Stimulated activated CD8-positive, alpha-beta memory T cell treated with anti-CD3 and anti-CD28 coated beads, Interleukin-7, amount 100 ng/mL, for 1 hour (primary cell): Measurements from ENCODE around the gene HPS3.
"Not testable (repeated sequence)": the region's sequence is repeated elsewhere in the genome, so short reads cannot be mapped to it uniquely, and the experiment has no call there.

ENCODE experiments used
- DNase-seq, 2 donors: peaks; one replicate each; pipeline ENCODE4 v3.0.0-alpha.2; 2020; ENCODE audit warnings: low read depth in 2 of 2

Gene HPS3

DNA sequence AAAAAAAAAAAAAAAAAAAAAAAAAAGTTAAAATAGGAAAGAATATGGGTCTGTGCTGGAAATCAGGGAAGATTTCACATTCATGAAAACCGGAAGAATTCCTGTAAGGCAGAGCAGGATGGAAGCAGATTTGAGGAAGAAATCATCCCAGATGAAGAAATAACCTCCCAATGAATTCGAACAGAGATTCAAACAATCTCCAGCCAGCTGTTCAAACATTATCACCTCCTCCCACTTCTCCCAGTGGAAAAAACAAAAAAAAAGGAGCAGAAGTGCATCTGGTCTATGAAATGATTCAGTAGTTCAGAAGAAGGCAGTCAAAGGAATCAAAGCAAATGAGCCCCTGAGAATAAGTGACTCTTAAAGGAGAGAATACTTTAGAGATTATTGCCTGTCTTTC lies 59.1 kb downstream of the HPS3 start:
- DNase-seq: no peak

DNA sequence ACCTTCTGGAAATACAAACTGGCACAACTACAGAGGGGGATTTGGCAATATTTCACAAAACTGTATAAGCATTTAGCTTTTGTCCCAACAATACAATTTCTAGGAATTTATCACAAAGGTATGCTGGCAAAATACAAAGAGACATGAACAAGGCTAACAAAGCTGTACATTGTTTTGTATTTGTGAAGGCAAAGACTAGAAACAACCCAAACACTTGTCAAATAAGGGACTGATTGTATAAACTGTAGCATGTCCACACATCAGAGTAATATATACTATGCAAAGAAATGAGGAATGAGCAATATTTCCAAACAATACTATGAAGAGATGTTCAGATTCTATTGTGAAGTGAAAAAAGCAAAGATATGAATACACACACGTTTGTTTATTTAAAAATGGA lies 65.8 kb downstream of the HPS3 start:
- no peak for DNase-seq

DNA sequence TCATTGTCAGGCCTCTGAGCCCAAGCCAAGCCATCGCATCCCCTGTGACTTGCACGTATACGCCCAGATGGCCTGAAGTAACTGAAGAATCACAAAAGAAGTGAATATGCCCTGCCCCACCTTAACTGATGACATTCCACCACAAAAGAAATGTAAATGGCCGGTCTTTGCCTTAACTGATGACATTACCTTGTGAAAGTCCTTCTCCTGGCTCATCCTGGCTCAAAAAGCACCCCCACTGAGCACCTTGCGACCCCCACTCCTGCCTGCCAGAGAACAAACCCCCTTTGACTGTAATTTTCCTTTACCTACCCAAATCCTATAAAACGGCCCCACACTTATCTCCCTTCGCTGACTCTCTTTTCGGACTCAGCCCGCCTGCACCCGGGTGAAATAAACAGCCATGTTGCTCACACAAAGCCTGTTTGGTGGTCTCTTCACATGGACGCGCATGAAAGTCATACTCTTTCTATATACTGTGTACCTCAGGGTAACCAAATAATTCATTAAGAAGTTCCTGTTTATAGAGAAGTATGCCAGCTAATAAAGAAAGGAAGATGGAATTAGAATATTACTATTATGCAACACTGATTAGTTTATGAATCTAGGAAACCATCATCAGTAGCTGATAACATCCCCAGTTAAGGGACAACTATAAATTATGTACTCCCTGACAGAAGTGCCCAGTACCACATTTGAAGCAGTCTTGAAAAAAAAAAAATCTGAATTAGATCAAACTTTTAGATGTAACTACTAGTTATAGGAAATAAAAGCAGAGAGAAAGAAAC lies 67.6 kb downstream of the HPS3 start:
- DNase-seq: not testable (repeated sequence)

GRCh38 chr3:149197669-149198068 lies 68.2 kb downstream of the HPS3 start:
- DNase-seq: no peak

DNA sequence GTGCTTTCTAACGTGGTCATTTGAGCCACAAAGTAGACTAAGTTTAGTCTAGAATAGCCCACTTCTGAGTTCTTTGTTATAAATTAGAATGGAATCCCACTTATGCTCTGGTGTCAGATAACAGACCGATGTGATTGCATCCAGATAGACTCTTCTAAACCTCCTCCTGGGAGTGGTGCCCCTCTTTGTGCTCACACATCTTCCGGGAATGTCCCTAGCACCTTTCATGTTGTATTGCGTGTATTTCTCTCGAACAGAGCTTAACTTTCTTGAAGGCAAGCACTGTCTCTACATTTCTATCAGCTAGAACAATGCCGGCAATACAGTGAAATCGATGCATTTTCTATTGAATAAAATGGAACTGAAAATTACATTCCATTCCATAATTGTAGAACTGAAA lies 69.2 kb downstream of the HPS3 start:
- DNase-seq: no peak

DNA sequence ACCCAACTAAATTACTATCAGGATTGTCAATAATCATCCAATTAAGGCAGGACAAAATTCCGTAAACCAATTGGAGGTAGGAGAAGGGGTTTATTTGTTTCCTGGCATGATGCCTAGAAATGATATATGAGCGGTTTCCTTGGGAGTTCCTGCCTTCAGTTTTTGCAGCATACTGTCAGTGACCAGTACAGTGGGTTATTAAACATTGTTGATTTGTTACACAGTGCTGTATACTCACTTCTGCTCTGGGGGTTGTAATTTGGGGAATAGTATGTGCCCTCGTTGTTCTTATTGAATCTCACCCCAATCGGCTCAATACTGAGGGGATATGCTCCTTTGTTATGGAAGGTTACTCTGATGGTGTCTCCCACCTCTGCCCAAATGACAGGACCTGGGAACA lies 70.0 kb downstream of the HPS3 start:
- no peak for DNase-seq

DNA sequence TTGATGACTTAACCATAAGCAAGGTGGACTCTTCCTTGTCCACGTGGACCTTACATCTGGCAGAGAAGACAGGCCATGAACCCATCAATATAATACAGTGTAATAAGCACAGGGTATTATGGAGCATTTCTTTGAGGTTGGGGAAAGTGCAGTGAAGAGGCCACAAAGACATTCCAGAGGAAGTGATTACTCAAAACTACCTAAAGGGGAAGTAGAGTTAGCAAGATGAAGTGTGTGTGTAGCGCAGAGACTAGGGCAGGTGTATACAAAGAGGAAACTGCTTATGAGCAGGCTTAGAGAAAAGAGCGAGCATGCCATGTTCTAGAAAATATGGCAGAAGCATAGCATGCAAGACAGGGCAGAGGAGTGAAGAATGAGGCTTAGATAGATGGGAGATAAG lies 74.3 kb downstream of the HPS3 start:
- DNase-seq: no peak

GRCh38 chr3:149204390-149204991 lies 75.1 kb downstream of the HPS3 start:
- DNase-seq: no peak

DNA sequence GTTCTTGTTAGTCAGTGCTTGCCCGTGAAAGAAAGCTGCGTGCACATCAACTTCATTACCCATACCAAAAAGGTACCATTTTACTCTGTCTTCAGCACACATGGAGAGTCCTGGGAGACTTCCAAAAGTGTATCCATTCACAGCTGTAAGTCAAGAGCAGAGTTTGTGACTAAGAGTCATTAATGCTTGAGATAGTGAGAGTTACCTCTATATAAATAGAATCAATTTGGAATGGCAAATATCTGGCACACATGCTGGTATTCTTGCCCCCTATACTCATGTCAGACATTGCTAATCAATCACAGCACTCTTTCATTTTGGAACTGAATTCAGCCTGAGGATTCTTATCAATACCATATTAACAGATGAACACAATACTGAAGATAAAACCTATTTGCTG lies 78.0 kb downstream of the HPS3 start:
- no peak for DNase-seq

DNA sequence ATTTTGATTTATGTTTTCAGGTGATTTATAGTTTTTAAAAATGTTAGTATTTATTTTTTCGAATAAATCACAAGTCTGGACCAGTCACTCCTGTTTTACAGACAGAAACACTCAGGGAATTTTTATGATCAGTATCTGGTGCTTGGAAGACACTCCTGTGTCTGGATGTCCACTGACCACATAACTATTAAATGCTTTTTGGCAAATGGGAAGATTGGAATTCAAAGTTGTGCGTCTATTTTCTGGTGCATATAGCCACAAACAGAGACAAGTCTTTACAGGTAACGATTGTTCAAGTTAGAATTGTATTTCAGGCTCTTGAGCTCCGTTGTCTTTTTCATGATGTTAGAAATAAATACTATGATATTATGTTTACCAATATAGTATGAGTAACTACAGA lies 80.0 kb downstream of the HPS3 start:
- DNase-seq: no peak

DNA sequence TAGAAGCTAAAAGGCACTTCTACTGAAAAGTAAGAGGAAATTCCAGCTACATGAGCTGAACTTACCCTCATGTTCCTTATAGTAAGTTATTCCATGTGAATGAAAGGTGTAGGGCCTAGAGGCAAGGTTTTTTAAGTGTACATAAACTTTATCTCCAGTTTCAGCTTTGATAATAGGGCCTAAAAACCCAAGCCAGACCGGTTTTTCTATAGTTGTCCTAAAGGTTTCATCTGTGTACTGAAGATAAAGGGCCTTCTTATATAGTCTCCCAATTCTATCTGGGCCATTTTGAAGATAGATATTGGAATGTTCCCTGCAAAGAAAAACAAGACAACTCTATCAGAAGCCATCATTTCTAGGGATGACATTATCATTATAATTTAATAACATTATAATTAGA lies 82.9 kb downstream of the HPS3 start:
- DNase-seq: no peak

GRCh38 chr3:149214702-149215101 lies 85.3 kb downstream of the HPS3 start:
- no peak for DNase-seq

- no peak for DNase-seq
Observed at GRCh38 chr3:149215515-149215914, 86.1 kb downstream of the HPS3 start.

GRCh38 chr3:149216193-149216869 lies 86.9 kb downstream of the HPS3 start:
- no peak for DNase-seq

- DNase-seq: no peak
Observed at GRCh38 chr3:149217347-149217746, 87.9 kb downstream of the HPS3 start.

- not testable (repeated sequence) for DNase-seq
Observed at GRCh38 chr3:149219380-149220121, 90.1 kb downstream of the HPS3 start.

DNA sequence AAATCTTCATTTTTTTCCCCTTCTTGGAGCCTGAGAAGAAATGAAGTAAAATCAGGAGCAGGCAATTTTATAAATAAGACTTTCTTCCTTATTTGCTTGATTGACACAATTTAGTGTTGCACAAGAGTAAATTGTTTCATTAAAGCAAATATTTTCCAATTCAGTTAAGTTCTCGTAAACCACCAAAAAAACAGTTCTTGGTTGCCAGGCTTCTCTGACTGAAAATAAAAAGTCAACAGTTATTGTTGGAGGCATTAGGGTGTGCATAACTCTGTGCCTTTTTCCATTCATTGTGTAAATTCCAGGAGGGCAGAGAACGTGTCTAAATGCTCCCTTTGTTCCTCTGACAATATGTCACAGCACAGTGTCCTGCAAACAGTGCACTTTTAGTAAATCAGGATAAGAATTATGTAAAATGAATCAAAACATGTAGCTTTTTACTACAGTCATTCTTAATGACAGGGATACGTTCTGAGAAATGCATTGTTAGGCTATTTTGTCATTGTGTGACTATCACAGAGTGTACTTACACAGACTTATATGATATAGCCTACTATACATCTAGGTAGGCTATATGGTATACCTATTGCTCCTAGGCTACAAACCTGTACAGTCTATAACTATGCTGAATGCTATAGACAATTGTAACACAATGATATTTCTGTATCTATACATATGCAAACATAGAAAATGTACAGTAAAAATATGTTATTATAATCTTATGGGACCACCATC lies 92.5 kb downstream of the HPS3 start, which contains the start of gene CP:
TSS of gene CP (minus strand) at position 47 of the 735 bp plus-strand sequence. CDS start at position 10, 37 bp downstream.
- no peak for DNase-seq
